Peyer's patch (tissue), 4 donors: ENCODE measurements around the gene SPAG16.

ENCODE experiments used
- CTCF ChIP-seq, 6 experiments: fragments of 450-650 bp in 4 of 6; fragments of 200-600 bp in 2 of 6; sonication (generic) in 1 of 6; IDR thresholded peaks; one replicate each; pipeline ENCODE4 v1.5.1; 2017 to 2019; ENCODE audit warnings: antibody characterized with exemption in 6 of 6, mild to moderate bottlenecking in 3 of 6, moderate library complexity in 1 of 6
- POLR2A ChIP-seq, 2 donors: fragments of 450-650 bp; IDR thresholded peaks; one replicate each; pipeline ENCODE4 v1.5.1; 2017; ENCODE audit warnings: antibody characterized with exemption in 2 of 2, mild to moderate bottlenecking in 2 of 2, moderate library complexity in 2 of 2

GRCh38 chr2:214393796-214394195 is 1109.5 kb downstream of the SPAG16 start:
- TF ChIP-seq CTCF (IDR thresholded peaks at IDR 0.05): no peak
- TF ChIP-seq POLR2A (IDR thresholded peaks at IDR 0.05): no peak
